HG02885 (cell line): ENCODE results near the gene PHACTR1.

Source experiments
- ATAC-seq: cut with Tn5 transposase; IDR thresholded peaks from one replicate; pipeline ENCODE4 v1.9.1; 2021; ENCODE audit warnings: mild to moderate bottlenecking; ENCODE audit not compliant: unreplicated experiment, poor library complexity

PHACTR1 gene

GRCh38 chr6:13290335-13290734, 573.8 kb downstream of the PHACTR1 start:
- ATAC-seq, result no peak

- no peak for ATAC-seq
Measured at GRCh38 chr6:13292774-13293173, 576.2 kb downstream of the PHACTR1 start.

DNA sequence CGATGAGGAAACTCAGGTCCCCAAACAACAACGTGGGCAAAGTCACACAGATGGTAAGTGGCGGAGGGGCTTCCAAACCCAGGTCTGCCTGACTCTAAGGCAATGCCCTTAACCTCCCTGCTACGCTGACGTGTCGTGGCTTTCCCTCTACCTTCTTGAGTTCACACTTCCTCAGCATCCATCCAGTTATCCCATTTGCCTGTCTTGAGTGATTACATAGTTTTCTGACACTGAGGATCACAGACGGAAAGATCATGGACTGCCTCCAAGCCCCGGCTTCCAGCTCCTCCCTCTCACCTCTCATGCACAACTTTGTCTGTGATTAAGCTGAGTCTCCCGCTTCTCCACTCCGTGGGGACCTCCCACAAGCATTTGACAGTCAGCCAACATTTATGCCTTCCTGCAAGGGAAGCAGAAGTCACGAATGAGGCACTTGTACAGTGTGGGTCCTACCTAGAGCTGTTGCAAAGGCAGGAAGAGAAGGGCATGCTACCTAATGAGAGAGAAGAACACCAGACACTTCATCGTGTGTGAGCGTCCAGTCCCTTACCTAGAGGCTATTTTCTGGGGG, 578.0 kb downstream of the PHACTR1 start:
- ATAC-seq, result no peak

GRCh38 chr6:13295576-13295975, 579.0 kb downstream of the PHACTR1 start:
- ATAC-seq, result no peak

DNA sequence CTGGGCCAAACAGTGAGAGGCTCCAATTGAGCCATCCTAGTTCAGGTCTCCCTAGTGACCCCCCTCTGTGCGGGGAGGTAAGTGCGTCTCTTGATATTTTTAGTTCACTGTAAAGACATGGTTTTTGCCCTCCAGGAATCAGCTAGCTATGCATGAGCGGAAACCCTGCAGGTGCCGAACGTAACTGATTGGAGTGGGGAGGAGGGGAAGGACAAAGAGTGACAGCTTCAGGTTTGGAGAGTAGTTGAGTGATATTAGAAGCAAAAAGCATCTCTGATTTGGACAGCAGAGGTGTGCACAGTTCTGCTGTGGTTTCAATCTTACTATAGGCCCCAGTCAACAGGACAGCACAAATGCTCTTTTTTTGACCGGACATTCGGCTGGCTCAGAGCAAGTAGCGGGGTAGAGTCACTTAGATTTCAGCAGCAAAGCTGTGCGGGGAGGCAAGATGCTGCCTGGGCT, 580.0 kb downstream of the PHACTR1 start:
- peak; percentile 54 for ATAC-seq

GRCh38 chr6:13297391-13297790, 580.8 kb downstream of the PHACTR1 start:
- no peak for ATAC-seq

GRCh38 chr6:13298446-13298845, 581.9 kb downstream of the PHACTR1 start:
- ATAC-seq, result no peak

DNA sequence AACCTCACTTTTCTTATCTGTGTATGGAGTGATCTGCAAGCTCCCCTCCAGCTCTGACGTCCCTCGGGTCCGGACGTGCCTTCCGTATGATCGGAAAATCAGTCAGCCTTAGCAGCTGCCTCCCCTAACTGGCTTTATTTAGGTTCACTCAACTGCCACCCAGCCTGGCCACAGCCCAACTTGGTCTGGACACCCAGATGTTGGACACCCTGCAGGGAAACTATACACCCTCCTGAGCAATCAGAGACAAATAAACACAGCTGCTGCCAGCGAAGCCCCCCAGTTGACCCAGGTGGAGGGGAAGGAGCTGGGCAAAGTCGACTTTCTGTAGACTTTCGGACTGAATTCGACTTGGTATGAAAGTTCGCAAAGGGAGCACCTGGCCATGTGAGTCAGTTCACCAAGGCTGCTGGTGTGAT, 582.8 kb downstream of the PHACTR1 start:
- ATAC-seq, result no peak

GRCh38 chr6:13299918-13300317, 583.4 kb downstream of the PHACTR1 start:
- ATAC-seq, result no peak

GRCh38 chr6:13300643-13301590, 584.4 kb downstream of the PHACTR1 start:
- ATAC-seq, result no peak

DNA sequence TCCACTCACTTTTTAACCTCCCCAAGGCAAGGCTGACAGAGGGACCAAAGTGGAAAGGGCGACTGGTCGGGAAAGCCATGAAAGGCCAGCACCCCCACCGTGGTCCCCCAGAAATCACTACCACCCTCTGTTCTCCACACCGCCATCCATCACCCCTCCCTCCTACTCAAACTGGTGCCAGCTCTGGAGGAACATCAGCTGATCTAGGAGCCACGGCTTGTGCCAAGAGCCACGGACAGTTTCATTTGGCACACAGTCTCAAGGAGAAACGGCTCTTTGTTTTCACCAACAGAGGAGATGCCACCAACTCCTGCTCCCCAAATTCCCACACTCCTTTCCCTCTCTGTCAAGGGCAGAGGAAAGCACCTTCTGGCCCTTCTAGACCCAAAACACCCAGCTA, 585.7 kb downstream of the PHACTR1 start:
- ATAC-seq, result no peak

DNA sequence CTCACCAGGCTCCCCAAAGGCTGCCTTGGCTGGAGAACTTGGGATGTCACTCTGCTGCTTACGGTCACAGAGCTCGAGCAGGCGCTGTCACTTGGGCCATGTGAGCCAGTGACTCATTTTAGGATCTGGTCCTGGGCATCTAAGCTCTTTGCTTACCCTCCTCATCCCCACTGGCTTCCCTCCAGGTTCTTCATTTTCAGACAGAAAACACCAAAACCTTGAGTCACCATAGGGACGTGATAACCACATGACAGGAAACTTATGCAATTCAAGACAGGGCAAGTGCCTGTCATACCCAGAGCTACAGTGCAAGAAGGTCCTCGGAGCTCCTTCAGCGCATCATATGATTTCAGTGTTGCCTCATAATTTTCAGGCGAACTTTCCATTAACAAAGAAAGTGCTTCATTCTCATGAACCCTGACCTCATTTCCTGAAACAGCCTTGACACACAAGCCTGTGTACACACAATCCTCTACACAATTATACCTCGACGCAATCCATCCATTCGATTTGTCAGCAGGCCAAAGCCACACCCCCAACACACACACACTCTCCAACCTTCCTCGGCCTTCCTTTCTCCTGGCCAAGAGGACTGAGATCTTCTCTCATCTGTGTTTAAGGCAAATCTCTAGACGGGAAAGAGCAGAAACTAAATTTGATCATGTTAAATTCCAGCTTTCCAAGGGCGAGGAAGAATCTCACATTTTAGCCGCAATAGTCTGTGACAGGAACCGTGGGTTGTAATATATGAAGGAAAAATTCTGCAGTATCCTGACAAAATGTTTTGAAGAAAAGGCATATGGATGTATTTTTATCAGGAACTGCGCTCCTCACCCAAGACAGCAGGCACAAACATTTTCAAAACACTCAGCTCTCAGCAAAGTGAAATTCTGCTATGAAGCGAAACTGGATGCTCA, 586.4 kb downstream of the PHACTR1 start:
- ATAC-seq, result peak; percentile 63

- ATAC-seq, result peak; percentile 62
Measured at GRCh38 chr6:13303668-13304017, 587.1 kb downstream of the PHACTR1 start.

DNA sequence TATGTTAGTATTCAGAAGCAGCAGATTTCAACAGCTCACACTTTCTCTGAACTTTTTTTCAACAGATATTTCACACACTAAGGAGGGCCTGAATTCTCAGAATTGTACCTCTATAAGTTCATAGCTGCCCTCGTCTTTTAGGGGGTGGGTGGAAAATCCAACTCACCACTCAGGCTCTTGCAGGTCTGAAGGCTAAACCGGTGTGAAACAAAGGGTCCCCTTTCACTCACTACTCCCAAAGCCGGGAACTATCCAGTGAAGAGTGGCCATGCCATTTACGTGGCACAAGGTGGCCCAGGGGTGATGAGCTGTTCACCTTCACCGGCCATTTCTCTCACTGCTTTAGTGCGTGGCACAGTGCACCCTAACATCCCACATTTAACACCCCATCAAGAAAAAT, 587.5 kb downstream of the PHACTR1 start:
- no peak for ATAC-seq

DNA sequence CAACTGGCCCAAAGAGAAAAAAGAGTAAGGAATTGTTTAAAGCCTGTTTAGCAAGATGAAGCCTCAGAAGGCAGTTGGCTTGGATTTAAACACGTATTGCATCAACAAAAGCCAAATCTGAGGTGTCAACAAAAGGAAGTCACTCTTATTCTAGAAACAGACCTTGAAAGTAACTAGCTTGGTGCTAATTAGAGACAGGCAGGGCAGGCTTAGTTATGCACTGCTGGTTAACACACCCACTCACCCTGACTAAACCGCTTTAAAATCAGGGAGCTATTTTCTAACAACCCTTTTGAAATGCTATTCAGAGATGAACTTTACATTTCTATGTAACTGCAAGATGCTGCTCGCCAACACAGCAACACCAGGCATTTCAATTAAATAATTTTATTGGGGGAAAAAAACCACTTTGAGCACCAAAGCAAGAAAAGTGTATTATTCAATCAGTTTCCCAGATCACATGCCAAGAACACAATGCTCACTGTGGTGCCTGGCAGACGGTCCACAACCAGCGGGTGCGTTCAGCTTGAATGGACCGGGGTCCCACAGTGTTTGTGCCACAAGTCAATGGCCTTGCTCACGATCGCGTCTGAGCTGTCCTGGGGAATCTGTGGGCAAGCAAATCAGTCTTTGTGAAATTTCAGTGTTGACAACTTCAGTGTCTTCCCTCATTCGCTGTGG, 588.2 kb downstream of the PHACTR1 start:
- ATAC-seq, result peak; percentile 71

- ATAC-seq, result no peak
Measured at GRCh38 chr6:13305288-13305687, 588.7 kb downstream of the PHACTR1 start.

DNA sequence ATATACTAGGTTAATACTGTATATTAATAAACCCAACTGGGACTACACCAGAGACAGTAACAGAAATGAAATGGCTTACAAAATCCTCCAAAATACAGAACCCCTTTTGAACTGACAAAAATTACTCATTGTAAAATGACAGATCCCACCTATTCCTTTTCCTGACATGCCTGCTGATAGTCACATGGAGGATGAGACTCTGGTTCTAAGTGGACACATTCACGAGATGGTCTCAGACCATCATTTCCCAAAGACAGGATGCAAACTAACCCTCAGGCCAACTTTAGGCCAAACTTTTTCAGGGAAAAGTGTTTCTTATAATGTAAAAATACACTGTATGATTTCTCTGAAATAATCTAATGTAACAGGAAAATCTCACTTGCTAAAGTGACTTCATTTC, 589.2 kb downstream of the PHACTR1 start:
- ATAC-seq, result no peak

- no peak for ATAC-seq
Measured at GRCh38 chr6:13307508-13307995, 591.0 kb downstream of the PHACTR1 start.

DNA sequence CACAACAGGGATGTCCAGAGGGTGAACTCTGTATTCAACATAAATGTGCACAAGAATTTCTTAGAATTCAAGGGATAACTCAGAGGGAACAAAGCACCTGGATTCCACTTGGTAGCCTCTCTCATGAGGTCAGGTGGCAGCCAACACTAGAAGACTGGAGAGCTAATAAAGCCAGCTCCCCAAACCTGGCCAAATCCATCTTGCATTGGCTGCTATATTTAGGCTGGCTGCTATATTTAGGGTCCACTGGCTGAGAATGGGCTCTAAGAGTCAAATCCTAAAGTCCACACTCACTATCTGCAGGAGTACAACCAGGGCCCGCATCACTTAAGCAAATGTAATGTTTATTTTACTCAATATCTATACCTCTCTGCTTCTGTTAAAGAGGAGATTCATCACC, 591.8 kb downstream of the PHACTR1 start:
- ATAC-seq, result no peak

GRCh38 chr6:13311155-13311554, 594.6 kb downstream of the PHACTR1 start:
- no peak for ATAC-seq
